Measurements from ENCODE around the gene WNK3. TPM values are rescaled to one million over a fixed set of nuclear protein-coding genes. Genes with fewer than 3 reads are reported as not detected.

The WNK3 gene
- total RNA-seq, 1 experiment from 2014 or later: 0.33 TPM

DNA sequence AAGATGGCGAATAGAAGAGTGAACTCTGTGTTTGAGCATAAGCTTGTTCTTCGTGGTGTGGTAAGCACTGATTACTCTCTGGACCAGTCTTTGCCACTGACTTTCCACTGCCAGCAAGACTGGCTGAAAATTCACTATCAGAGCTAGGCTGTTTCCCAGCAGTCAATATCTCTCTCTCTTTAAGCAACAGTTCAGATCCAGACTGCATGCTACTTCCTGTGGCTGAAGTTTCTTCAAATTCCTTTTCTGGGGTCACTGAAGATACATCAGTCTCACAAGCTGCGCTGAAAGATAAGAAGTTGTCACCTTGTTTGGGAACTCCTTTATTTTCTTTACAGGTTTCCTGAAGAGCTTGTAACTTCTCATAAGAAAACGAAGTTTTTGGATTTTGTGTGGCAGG lies 120.8 kb downstream of the WNK3 start:
- no peaks in the 10 kb centered on the region for H3F3A ChIP-seq (ENCODE audit: low read length, unreplicated experiment)
- no peaks in the 10 kb centered on the region for H3K9me2 ChIP-seq (replicated peaks; ENCODE audit: low read length)
- ATAC-seq (no peak), DNase-seq (no peak)
- no peaks in the 10 kb centered on the region for H3K9me3 ChIP-seq (ENCODE audit: low read length)
- no peak overlapping the region for H2AFZ ChIP-seq (ENCODE audit: low read length)
- BruUV-seq (replicated peaks): no TSS peak
- H3K4me3 ChIP-seq (ENCODE audit: low read length): no peak overlapping the region
- H3K79me2 ChIP-seq (ENCODE audit: low read length): no peaks in the 10 kb centered on the region
- CTCF ChIA-PET: no interaction called here
- no peaks in the 10 kb centered on the region for H3K4me1 ChIP-seq (ENCODE audit: insufficient read depth, low read length)
- no peak overlapping the region for H3K9ac ChIP-seq (ENCODE audit: low read length)
- no peaks in the 10 kb centered on the region for H4K20me1 ChIP-seq (ENCODE audit: low read length)
- intact Hi-C loops (cut with micrococcal nuclease): no loop called here
- H3K27me3 ChIP-seq (ENCODE audit: low read length): no peaks in the 10 kb centered on the region
- TF ChIP-seq EZH2 (IDR thresholded peaks at IDR 0.05; ENCODE audit: low read length, unreplicated experiment) (no peak), EZH2phosphoT487 (IDR thresholded peaks at IDR 0.05; ENCODE audit: borderline replicate concordance, low read length) (no peak)
- TF ChIP-seq, protein P1, sequence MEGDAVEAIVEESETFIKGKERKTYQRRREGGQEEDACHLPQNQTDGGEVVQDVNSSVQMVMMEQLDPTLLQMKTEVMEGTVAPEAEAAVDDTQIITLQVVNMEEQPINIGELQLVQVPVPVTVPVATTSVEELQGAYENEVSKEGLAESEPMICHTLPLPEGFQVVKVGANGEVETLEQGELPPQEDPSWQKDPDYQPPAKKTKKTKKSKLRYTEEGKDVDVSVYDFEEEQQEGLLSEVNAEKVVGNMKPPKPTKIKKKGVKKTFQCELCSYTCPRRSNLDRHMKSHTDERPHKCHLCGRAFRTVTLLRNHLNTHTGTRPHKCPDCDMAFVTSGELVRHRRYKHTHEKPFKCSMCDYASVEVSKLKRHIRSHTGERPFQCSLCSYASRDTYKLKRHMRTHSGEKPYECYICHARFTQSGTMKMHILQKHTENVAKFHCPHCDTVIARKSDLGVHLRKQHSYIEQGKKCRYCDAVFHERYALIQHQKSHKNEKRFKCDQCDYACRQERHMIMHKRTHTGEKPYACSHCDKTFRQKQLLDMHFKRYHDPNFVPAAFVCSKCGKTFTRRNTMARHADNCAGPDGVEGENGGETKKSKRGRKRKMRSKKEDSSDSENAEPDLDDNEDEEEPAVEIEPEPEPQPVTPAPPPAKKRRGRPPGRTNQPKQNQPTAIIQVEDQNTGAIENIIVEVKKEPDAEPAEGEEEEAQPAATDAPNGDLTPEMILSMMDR (conservative IDR thresholded peaks at IDR 0.05; ENCODE audit: low read depth, low read length): no peak
- POLR2A ChIA-PET (ENCODE audit: unreplicated experiment): no interaction called here
- H3K27ac ChIP-seq (ENCODE audit: low read length): no peak overlapping the region
- no peak overlapping the region for H3K4me2 ChIP-seq (ENCODE audit: low read length)
- H3K36me3 ChIP-seq (ENCODE audit: low read depth, low read length): no peaks in the 10 kb centered on the region

DNA sequence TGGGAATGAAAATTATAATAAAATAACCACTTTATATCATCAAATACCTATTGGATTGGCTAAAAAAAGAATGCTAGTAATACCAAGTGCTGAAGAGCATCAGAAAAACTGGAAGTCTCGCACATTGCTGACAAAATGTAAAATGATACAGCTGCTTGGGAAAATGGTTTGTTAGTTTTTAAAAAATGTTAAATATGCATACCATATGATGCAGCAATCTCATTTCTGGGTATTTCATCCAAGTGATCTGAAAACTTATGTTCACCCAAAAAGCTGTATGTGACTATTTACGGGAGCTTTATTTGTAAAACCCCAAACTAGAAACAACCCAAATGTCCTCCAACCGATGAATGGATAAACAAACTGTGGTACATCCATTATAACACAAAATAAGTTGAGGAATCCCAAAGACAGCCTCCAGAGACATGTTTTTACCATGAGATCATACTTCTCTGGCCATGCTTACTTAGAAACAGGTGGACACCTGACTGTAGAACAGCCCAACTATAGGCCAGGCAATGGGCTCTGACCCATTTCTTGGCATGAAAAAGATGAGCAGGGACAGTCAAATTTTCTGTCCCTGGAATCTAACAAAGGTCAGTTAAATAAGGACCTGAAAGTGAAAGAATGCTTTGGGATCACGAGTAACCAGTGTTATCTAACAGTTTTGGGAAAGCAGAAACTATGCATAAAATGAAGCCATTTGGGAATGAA lies 127.3 kb downstream of the WNK3 start:
- POLR2A ChIA-PET (ENCODE audit: unreplicated experiment): no interaction called here
- ATAC-seq: no peak

GRCh38 chrX:54223581-54223980 lies 134.3 kb downstream of the WNK3 start:
- Histone ChIP-seq H3K27me3 (ENCODE audit: low read length) (no peaks in the 10 kb centered on the region), H2AFZ (ENCODE audit: low read length) (no peak overlapping the region), H4K20me1 (ENCODE audit: low read length) (no peaks in the 10 kb centered on the region), H3K4me3 (ENCODE audit: low read length) (no peak overlapping the region), H3K27ac (ENCODE audit: low read length) (no peak overlapping the region), H3K79me2 (ENCODE audit: low read length) (no peaks in the 10 kb centered on the region), H3K4me1 (ENCODE audit: insufficient read depth, low read length) (no peaks in the 10 kb centered on the region), H3K36me3 (ENCODE audit: low read depth, low read length) (no peaks in the 10 kb centered on the region), H3K4me2 (ENCODE audit: low read length) (no peak overlapping the region), H3F3A (ENCODE audit: low read length, unreplicated experiment) (no peaks in the 10 kb centered on the region), H3K9me2 (replicated peaks; ENCODE audit: low read length) (no peaks in the 10 kb centered on the region), H3K9me3 (ENCODE audit: low read length) (no peaks in the 10 kb centered on the region), H3K9ac (ENCODE audit: low read length) (no peak overlapping the region)
- intact Hi-C loops (cut with micrococcal nuclease): no loop called here
- DNase-seq (no peak), ATAC-seq (no peak)
- TF ChIP-seq EZH2phosphoT487 (IDR thresholded peaks at IDR 0.05; ENCODE audit: borderline replicate concordance, low read length) (no peak), EZH2 (IDR thresholded peaks at IDR 0.05; ENCODE audit: low read length, unreplicated experiment) (no peak)
- TF ChIP-seq, protein P1 (conservative IDR thresholded peaks at IDR 0.05; ENCODE audit: low read depth, low read length): no peak
- ChIA-PET POLR2A (ENCODE audit: unreplicated experiment) (interaction anchor here (0.6 kb wide), 1 partner anchor 741 kb away, joined by 5 read pairs; no protein-coding TSS in a partner anchor), CTCF (no interaction called here)
- no TSS peak for BruUV-seq (replicated peaks)

More for the DNA sequence above, 127.3 kb downstream of the WNK3 start:
- no peak overlapping the region for H3K9ac ChIP-seq (ENCODE audit: low read length)
- no peaks in the 10 kb centered on the region for H3K79me2 ChIP-seq (ENCODE audit: low read length)
- H3F3A ChIP-seq (ENCODE audit: low read length, unreplicated experiment): no peaks in the 10 kb centered on the region
- no peak overlapping the region for H3K4me3 ChIP-seq (ENCODE audit: low read length)
- H2AFZ ChIP-seq (ENCODE audit: low read length): no peak overlapping the region
- intact Hi-C loops (cut with micrococcal nuclease): no loop called here
- no peak for DNase-seq
- CTCF ChIA-PET: no interaction called here
- H3K36me3 ChIP-seq (ENCODE audit: low read depth, low read length): no peaks in the 10 kb centered on the region
- H3K4me2 ChIP-seq (ENCODE audit: low read length): no peak overlapping the region
- no peaks in the 10 kb centered on the region for H3K27me3 ChIP-seq (ENCODE audit: low read length)
- TF ChIP-seq EZH2phosphoT487 (IDR thresholded peaks at IDR 0.05; ENCODE audit: borderline replicate concordance, low read length): no peak
- TF ChIP-seq, protein P1 (conservative IDR thresholded peaks at IDR 0.05; ENCODE audit: low read depth, low read length): no peak
- TF ChIP-seq EZH2 (IDR thresholded peaks at IDR 0.05; ENCODE audit: low read length, unreplicated experiment): no peak
- no TSS peak for BruUV-seq (replicated peaks)
- H4K20me1 ChIP-seq (ENCODE audit: low read length): no peaks in the 10 kb centered on the region
- no peaks in the 10 kb centered on the region for H3K9me2 ChIP-seq (replicated peaks; ENCODE audit: low read length)
- H3K27ac ChIP-seq (ENCODE audit: low read length): no peak overlapping the region
- no peaks in the 10 kb centered on the region for H3K4me1 ChIP-seq (ENCODE audit: insufficient read depth, low read length)
- no peaks in the 10 kb centered on the region for H3K9me3 ChIP-seq (ENCODE audit: low read length)

Measured in PC-3 (cell line).